GM12878 (cell line): ENCODE results near the gene SERPINB10. TPM values are rescaled to one million over a fixed set of nuclear protein-coding genes. Genes with fewer than 3 reads are reported as not detected.

Source experiments
- ATF3 ChIP-seq: IDR thresholded peaks from 2 replicates; pipeline ENCODE4 v1.6.1; 2011; ENCODE audit warnings: low read depth, mild to moderate bottlenecking, low read length, moderate library complexity, borderline replicate concordance; ENCODE audit errors: extremely low read depth
- BMI1 ChIP-seq: fragments of 450-650 bp; IDR thresholded peaks from 2 replicates; pipeline ENCODE4 v1.6.1; 2016; ENCODE audit warnings: mild to moderate bottlenecking, moderate library complexity, borderline replicate concordance
- CHD1 ChIP-seq: IDR thresholded peaks from 2 replicates; pipeline ENCODE4 v1.6.1; 2012; ENCODE audit warnings: low read depth, low read length, improper control_type of control experiment
- CUX1 ChIP-seq: IDR thresholded peaks from 2 replicates; pipeline ENCODE4 v1.6.1; 2012; ENCODE audit warnings: improper control_type of control experiment, low read depth, low read length; ENCODE audit not compliant: insufficient replicate concordance
- FOS ChIP-seq: IDR thresholded peaks from 3 replicates; pipeline ENCODE4 v1.6.1; 2011; ENCODE audit warnings: borderline replicate concordance; ENCODE audit not compliant: insufficient read length; ENCODE audit errors: extremely low read depth
- GATAD2B ChIP-seq: fragments of 450-650 bp; conservative IDR thresholded peaks from 2 replicates; pipeline ENCODE4 v1.6.1; 2017; ENCODE audit warnings: low read depth, mild to moderate bottlenecking, moderate library complexity
- IRF3 ChIP-seq: fragments of 450-650 bp; IDR thresholded peaks from 2 replicates; pipeline ENCODE4 v1.6.1; 2014; ENCODE audit warnings: mild to moderate bottlenecking
- IRF4 ChIP-seq: IDR thresholded peaks from 2 replicates; pipeline ENCODE4 v1.6.1; 2011; ENCODE audit warnings: low read depth, low read length
- KAT2A ChIP-seq: conservative IDR thresholded peaks from 2 replicates; pipeline ENCODE4 v1.6.1; 2011; ENCODE audit warnings: low read depth, low read length; ENCODE audit not compliant: control insufficient read depth
- KDM1A ChIP-seq: fragments of 200-600 bp; sonication (generic); IDR thresholded peaks from 2 replicates; pipeline ENCODE4 v1.6.1; 2016; ENCODE audit warnings: borderline replicate concordance
- NFXL1 ChIP-seq: fragments of 450-650 bp; IDR thresholded peaks from 2 replicates; pipeline ENCODE4 v1.6.1; 2017; ENCODE audit warnings: antibody characterized with exemption, mild to moderate bottlenecking, borderline replicate concordance
- POLR2AphosphoS2 ChIP-seq: IDR thresholded peaks from 2 replicates; pipeline ENCODE4 v1.6.1; 2011; ENCODE audit warnings: low read depth, mild to moderate bottlenecking, low read length, improper control_type of control experiment, moderate library complexity
- RB1 ChIP-seq: fragments of 450-650 bp; formaldehyde crosslinking; IDR thresholded peaks from 2 replicates; pipeline ENCODE4 v1.6.1; 2017; ENCODE audit warnings: mild to moderate bottlenecking, borderline replicate concordance
- RELB ChIP-seq: fragments of 450-650 bp; IDR thresholded peaks from 2 replicates; pipeline ENCODE4 v1.6.1; 2017; ENCODE audit warnings: low read depth, mild to moderate bottlenecking, moderate library complexity
- RUNX3 ChIP-seq: IDR thresholded peaks from 2 replicates; pipeline ENCODE4 v1.6.1; 2012; ENCODE audit warnings: low read length, inconsistent platforms
- STAT3 ChIP-seq: IDR thresholded peaks from 2 replicates; pipeline ENCODE4 v1.6.1; 2011; ENCODE audit warnings: low read depth, low read length, improper control_type of control experiment
- YY1 ChIP-seq: IDR thresholded peaks from 2 replicates; pipeline ENCODE4 v1.6.1; 2011; ENCODE audit warnings: low read depth, mild to moderate bottlenecking, low read length
- ZBED1 ChIP-seq: IDR thresholded peaks from 2 replicates; pipeline ENCODE4 v1.6.1; 2016; ENCODE audit warnings: borderline replicate concordance
- ZNF687 ChIP-seq: fragments of 450-650 bp; IDR thresholded peaks from 2 replicates; pipeline ENCODE4 v1.6.1; 2017; ENCODE audit warnings: mild to moderate bottlenecking, moderate library complexity
- polyA plus RNA-seq, 11 experiments: library from polyadenylated mRNA; depleted of rRNA in 4 of 11; unstranded in 6 of 11; stranded (reverse) in 5 of 11; fragments of >200 nt; fragmentation: Nextera tagmentation in 4 of 11; fragmentation: Illumina TruSeq in 1 of 11; extraction: Ambion mirVana in 4 of 11; extraction: Trizol in 1 of 11; gene quantifications; 1 replicate in 1 of 11; 2 replicates in 10 of 11; pipeline versions ENCODE4 v1.2.1 to v1.2.3, GENCODE V29; 2011 to 2016; ENCODE audit warnings: inconsistent platforms in 2 of 11, missing spikeins in 2 of 11, low read depth in 1 of 11
- total RNA-seq, 4 experiments: library from RNA; depleted of rRNA in 3 of 4; stranded (reverse); fragments of >200 nt in 3 of 4; fragmentation: Illumina TruSeq in 1 of 4; extraction: Trizol in 1 of 4; gene quantifications; 2 replicates each; pipeline versions ENCODE4 v1.2.1 to v1.2.3, GENCODE V29; 2013 to 2021

SERPINB10 gene
- total and polyA plus RNA-seq, 10 of the 15 experiments (the other 5 are each of a cell fraction or from before 2014, with no cell fraction given) = 12.0 to 83.5 (median 24.1) TPM

GRCh38 chr18:63936932-63937393 is 29.2 kb downstream of the SERPINB10 start (continued):
- TF ChIP-seq ZNF687 (no peak), ZBED1 (no peak), NFXL1 (no peak), RUNX3 (peak; percentile 47; the same call in 1 of the 2 replicates), FOS (no peak), POLR2AphosphoS2 (no peak), YY1 (no peak), CHD1 (no peak), RELB (no peak), IRF4 (0 out of 2 replicates have a peak, but pooled peaks have one; percentile 34), STAT3 (no peak), KAT2A (no peak), GATAD2B (peak; percentile 52), ATF3 (no peak), RB1 (no peak), BMI1 (no peak), IRF3 (no peak), KDM1A (no peak), CUX1 (no peak)
